Spleen (tissue), 7 donors: ENCODE results near the gene PCDHB1.
"Not testable (repeated sequence)": the region's sequence is repeated elsewhere in the genome, so short reads cannot be mapped to it uniquely, and the experiment has no call there.

Experiments
- CTCF ChIP-seq, 11 experiments: fragments of 200-600 bp in 7 of 11; fragments of 450-650 bp in 4 of 11; sonication (generic) in 4 of 11; IDR thresholded peaks in 8 of 11; conservative IDR thresholded peaks in 3 of 11; 1 replicate in 7 of 11; 2 replicates in 4 of 11; pipeline versions ENCODE4 v1.4.0 to v1.8.0; 2016 to 2021; ENCODE audit warnings: antibody characterized with exemption in 11 of 11, inconsistent platforms in 4 of 11, mild to moderate bottlenecking in 1 of 11
- POLR2A ChIP-seq, 3 donors: fragments of 450-650 bp; IDR thresholded peaks; one replicate each; pipeline ENCODE4 v1.5.1; 2017; ENCODE audit warnings: antibody characterized with exemption in 3 of 3, mild to moderate bottlenecking in 1 of 3
- donor health status: DM: no; HTN: no; CAD: no; lungs with moderate emphysema.
- donor health status: DM: no; HTN: no; CAD: no.
- donor health status: DM: no; HTN: no; CAD: no.

- TF ChIP-seq POLR2A (IDR thresholded peaks at IDR 0.05); CTCF (IDR thresholded peaks at IDR 0.05 in 8 of 11, conservative IDR thresholded peaks at IDR 0.05 in 3 of 11): not testable (repeated sequence)
Observed at GRCh38 chr5:141102471-141102870, 51.3 kb downstream of the PCDHB1 start.
